Testis (tissue), 3 donors: Measurements from ENCODE around the gene EOMES. TPM values are rescaled to one million over a fixed set of nuclear protein-coding genes. Genes with fewer than 3 reads are reported as not detected.

Experiments used
- DNase-seq: peaks from one replicate; pipeline ENCODE4 v3.0.0-alpha.2; 2019
- H3K27ac ChIP-seq, 2 donors: fragments of 200-600 bp; sonication (generic); one replicate each; pipeline ENCODE4 v1.5.1; 2019
- H3K27me3 ChIP-seq: fragments of 200-600 bp; sonication (generic); one replicate; pipeline ENCODE4 v1.5.1; 2019
- H3K36me3 ChIP-seq: fragments of 200-600 bp; sonication (generic); one replicate; pipeline ENCODE4 v1.5.1; 2017; ENCODE audit warnings: low read depth; ENCODE audit errors: missing control alignments
- H3K4me1 ChIP-seq: fragments of 200-600 bp; sonication (generic); one replicate; pipeline ENCODE4 v1.5.1; 2019
- H3K4me3 ChIP-seq, 2 donors: fragments of 200-600 bp; sonication (generic); one replicate each; pipeline ENCODE4 v1.5.1; 2017 to 2019
- H3K9me3 ChIP-seq: fragments of 200-600 bp; sonication (generic); one replicate; pipeline ENCODE4 v1.5.1; 2017
- POLR2A ChIP-seq: fragments of 450-650 bp; IDR thresholded peaks from one replicate; pipeline ENCODE4 v1.6.1; 2017; ENCODE audit warnings: antibody characterized with exemption, mild to moderate bottlenecking, moderate library complexity
- WGBS, 2 donors: methylation state at CpG; one replicate each; pipeline ENCODE4 v1.1.5; 2018; 5-methylcytosine and 5-hydroxymethylcytosine counted together
- intact Hi-C: fragments of 100-400 bp; cut with DNase I; formaldehyde crosslinking; loops from one replicate; pipeline ENCODE4 v1.15.1; 2023; ENCODE audit warnings: low total_unique reads
- polyA plus RNA-seq: library from polyadenylated mRNA; stranded (reverse); fragments of 350-450 nt; fragmentation: Illumina TruSeq; extraction: RNeasy Lipid Tissue Mini Kit (QIAGEN cat#74804); gene quantifications from one replicate; pipeline ENCODE4 v1.2.3, GENCODE V29; 2014; ENCODE audit warnings: low read depth, low replicate concordance; ENCODE audit not compliant: insufficient read depth
- total RNA-seq, 2 donors: library from RNA; depleted of rRNA; stranded (reverse); fragments of >200 nt; gene quantifications; one replicate each; pipeline ENCODE4 v1.2.3, GENCODE V29; 2016
- TF ChIP-seq, protein P1 (sequence below), 3 experiments: fragments of 450-650 bp in 2 of 3; fragments of 200-600 bp in 1 of 3; sonication (generic) in 1 of 3; IDR thresholded peaks; one replicate each; pipeline ENCODE4 v1.5.1; 2016 to 2019; ENCODE audit warnings: antibody characterized with exemption in 3 of 3, mild to moderate bottlenecking in 2 of 3, moderate library complexity in 1 of 3

The EOMES gene
- total and polyA plus RNA-seq, 3 donors from 2014 or later: 0.71 to 0.93 (median 0.84) TPM

DNA sequence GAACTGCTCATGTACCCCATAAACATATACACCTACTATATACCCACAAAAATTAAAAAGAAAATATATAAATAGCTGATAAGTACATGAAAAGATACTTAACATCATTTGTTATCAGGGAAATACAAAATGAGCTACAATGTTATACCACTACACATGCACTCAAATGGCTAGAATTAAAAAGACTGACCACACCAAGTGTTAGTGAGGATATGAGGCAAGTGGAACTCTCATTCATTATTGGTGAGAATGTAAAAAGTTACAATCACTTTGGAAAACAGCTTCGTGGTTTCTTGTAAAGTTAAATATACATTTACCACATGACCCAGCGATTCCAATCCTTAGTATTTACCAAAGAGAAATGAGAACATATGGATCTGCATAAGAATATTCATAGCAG, 26.5 kb downstream of the EOMES start:
- intact Hi-C loops: no loop called here
- no peak for TF ChIP-seq POLR2A
- TF ChIP-seq, protein P1, sequence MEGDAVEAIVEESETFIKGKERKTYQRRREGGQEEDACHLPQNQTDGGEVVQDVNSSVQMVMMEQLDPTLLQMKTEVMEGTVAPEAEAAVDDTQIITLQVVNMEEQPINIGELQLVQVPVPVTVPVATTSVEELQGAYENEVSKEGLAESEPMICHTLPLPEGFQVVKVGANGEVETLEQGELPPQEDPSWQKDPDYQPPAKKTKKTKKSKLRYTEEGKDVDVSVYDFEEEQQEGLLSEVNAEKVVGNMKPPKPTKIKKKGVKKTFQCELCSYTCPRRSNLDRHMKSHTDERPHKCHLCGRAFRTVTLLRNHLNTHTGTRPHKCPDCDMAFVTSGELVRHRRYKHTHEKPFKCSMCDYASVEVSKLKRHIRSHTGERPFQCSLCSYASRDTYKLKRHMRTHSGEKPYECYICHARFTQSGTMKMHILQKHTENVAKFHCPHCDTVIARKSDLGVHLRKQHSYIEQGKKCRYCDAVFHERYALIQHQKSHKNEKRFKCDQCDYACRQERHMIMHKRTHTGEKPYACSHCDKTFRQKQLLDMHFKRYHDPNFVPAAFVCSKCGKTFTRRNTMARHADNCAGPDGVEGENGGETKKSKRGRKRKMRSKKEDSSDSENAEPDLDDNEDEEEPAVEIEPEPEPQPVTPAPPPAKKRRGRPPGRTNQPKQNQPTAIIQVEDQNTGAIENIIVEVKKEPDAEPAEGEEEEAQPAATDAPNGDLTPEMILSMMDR (IDR thresholded peaks at IDR 0.05): no peak

DNA sequence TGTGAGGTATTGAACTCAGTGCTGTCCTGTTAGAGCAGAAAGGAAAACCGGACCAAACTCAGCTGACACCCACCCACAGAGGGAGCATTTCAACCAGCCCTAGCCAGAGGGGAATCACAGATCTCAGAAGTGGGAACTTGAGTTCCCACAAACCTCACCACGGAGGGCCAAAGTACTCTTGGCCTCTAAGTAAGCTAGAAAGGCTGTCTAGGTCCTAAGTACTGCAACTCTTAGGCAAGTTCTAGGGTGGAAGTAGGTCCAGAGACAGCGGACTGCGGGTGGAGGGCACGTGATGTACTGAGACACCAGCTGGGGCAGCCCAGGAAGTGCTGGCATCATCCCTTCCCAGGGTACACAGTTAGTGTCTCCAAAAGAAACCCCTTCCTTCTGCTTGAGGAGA, 34.1 kb downstream of the EOMES start:
- no peaks in the 10 kb centered on the region for H3K27me3 ChIP-seq
- intact Hi-C loops: no loop called here
- WGBS, 2 donors: 71 to 79% methylated on average over 2 to 5 of the region's 5 CpGs
- no peak overlapping the region for H3K4me3 ChIP-seq
- no peaks in the 10 kb centered on the region for H3K9me3 ChIP-seq
- no peak for DNase-seq
- TF ChIP-seq, protein P1 (IDR thresholded peaks at IDR 0.05): no peak
- TF ChIP-seq POLR2A: no peak
- no peaks in the 10 kb centered on the region for H3K36me3 ChIP-seq
- H3K4me1 ChIP-seq: no peaks in the 10 kb centered on the region
- H3K27ac ChIP-seq: no peak overlapping the region

More for the DNA sequence above, 26.5 kb downstream of the EOMES start:
- no peaks in the 10 kb centered on the region for H3K4me1 ChIP-seq
- H3K27me3 ChIP-seq: no peaks in the 10 kb centered on the region
- H3K27ac ChIP-seq: no peak overlapping the region
- no peaks in the 10 kb centered on the region for H3K9me3 ChIP-seq
- H3K36me3 ChIP-seq: no peaks in the 10 kb centered on the region
- 77 to 84% methylated on average over 2 of the region's 2 CpGs for WGBS, 2 donors
- H3K4me3 ChIP-seq: no peak overlapping the region
- no peak for DNase-seq

DNA sequence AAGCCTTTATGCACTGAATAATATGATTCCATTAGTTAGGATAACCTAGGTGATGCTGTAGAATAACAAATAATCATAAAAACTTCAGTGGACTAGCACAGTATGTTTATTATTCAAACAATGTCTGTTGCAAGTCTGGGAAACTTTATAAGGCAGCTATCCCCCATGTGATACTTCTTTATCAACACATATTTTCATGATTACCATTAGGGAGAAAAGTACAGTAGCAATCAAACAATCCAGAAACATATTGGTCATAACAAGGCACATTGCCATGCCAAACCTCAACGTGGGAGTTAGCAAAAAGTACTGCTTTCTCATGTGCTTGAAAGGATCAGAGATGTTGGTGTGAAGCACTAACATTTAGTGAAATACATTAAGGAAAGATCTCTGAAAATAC, 35.5 kb downstream of the EOMES start:
- no peak overlapping the region for H3K27ac ChIP-seq
- no peak for TF ChIP-seq POLR2A
- TF ChIP-seq, protein P1 (IDR thresholded peaks at IDR 0.05): no peak
- H3K9me3 ChIP-seq: no peaks in the 10 kb centered on the region
- no peaks in the 10 kb centered on the region for H3K4me1 ChIP-seq
- H3K4me3 ChIP-seq: no peak overlapping the region
- 22 to 50% methylated on average over 1 of the region's 1 CpG for WGBS, 2 donors
- no peaks in the 10 kb centered on the region for H3K36me3 ChIP-seq
- intact Hi-C loops: no loop called here
- no peak for DNase-seq
- no peaks in the 10 kb centered on the region for H3K27me3 ChIP-seq

DNA sequence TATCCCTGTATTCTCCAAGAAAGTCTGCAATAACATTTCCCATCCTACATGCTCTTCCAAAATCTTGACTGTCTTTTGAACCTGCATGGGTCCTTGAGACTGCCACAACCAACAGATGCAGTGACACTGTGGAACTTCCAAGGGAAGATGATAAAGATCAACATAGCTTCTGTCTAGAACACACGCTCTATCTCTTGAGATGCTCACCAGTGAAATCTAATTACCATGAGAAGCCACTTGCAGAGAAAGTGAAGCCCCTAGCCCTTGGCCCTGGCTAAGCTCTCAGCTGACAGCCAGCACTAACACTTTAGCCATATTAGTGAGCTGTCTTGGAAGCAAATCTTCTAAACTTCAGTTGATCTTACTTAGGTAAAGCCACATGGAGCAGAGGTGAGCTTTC, 36.6 kb downstream of the EOMES start:
- Histone ChIP-seq H3K27ac (no peak overlapping the region), H3K36me3 (no peaks in the 10 kb centered on the region), H3K27me3 (no peaks in the 10 kb centered on the region), H3K4me3 (no peak overlapping the region), H3K9me3 (no peaks in the 10 kb centered on the region), H3K4me1 (peaks cover 6% of the 10 kb centered on the region)
- 75 to 100% methylated on average over 1 of the region's 1 CpG for WGBS, 2 donors
- no peak for DNase-seq
- intact Hi-C loops: no loop called here
- TF ChIP-seq, protein P1 (IDR thresholded peaks at IDR 0.05): no peak
- TF ChIP-seq POLR2A: no peak

DNA sequence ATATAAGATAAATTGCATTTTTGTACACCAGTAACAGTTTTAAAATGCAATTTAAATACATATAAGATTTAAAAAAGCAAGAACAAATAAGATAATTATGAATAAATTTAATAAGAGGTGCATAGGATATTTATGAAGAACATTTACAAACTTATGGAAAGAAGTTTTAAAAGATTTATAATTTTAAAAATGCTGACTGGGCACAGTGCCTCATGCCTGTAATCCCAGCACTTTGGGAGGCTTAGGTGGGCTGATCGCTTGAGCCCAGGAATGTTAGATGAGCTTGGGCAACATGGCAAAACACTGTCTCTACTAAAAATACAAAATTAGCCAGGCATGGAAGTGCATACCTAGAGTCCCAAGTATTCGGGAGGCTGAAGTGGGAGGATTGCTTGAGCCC, 37.8 kb downstream of the EOMES start:
- Histone ChIP-seq H3K4me1 (peaks cover 12% of the 10 kb centered on the region), H3K27ac (no peak overlapping the region), H3K9me3 (no peaks in the 10 kb centered on the region), H3K36me3 (no peaks in the 10 kb centered on the region), H3K4me3 (no peak overlapping the region), H3K27me3 (no peaks in the 10 kb centered on the region)
- WGBS, 2 donors: 86 to 96% methylated on average over 2 of the region's 2 CpGs
- no peak for DNase-seq
- TF ChIP-seq POLR2A: no peak
- TF ChIP-seq, protein P1 (IDR thresholded peaks at IDR 0.05): no peak
- intact Hi-C loops: no loop called here
